NCI-H526 treated with DMSO at 0.1 percent for 48 hours (cell line): ENCODE measurements around the gene BAD.

Experiments
- DNase-seq: peaks from one replicate; lab custom pipeline; 2025; lab: John Stamatoyannopoulos, UW

Gene BAD

DNA sequence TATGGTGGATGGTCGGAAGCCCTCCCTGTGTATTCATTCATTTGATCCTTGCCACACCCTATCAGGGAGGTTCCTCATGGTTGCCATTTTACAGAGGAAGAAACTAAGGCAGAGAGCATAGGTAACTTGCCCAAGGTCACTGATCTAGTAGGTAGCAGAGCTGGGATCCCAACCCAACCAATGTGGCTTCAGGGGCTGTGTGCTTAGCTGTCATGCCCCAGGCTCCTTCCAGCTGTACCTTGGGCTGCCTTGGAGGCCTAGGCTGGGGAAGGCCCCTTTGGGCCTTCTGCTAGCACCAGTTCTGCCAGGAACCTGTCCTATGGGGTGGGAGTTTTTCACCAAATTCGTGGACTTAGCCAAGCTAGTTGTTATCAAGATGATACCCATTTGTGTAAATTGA is 8.6 kb downstream of the BAD start:
- no peak for DNase-seq

DNA sequence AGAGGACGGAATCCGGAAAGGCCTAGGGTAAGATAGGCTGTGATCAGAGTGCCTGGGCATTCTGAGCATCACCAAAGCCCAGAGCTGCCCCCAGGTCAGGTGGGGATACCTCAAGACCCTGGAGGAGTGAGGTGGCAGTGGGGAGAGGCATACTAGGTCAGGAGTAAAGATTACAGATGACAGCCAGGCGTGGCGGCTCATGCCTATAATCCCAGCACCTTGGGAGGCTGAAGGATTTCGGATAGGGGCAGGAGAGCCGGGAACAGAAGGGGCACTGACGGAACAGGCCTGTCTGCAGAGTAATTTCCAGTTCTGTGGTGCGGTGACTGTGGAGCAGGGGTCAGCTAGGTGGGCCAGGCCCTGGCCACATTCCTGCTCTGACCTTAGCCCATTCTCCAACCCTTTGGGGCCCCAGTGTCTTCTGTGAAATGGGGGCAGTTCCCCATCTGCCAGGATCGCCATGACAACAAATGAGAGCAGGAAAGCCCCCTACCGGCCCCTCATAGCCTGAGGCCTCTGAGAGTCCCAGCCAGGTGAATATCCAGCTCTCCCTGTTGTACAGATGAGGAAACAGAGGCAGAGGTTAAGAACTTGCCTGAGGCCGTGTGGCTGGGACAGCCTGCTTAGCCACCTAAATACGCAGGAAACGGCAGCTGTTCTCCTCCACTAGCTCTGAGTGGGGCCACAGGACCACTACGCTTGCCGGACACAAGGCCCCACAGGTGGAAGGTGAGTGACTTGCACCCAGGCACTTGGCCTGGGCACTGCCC is 9.2 kb downstream of the BAD start:
- DNase-seq = no peak

DNA sequence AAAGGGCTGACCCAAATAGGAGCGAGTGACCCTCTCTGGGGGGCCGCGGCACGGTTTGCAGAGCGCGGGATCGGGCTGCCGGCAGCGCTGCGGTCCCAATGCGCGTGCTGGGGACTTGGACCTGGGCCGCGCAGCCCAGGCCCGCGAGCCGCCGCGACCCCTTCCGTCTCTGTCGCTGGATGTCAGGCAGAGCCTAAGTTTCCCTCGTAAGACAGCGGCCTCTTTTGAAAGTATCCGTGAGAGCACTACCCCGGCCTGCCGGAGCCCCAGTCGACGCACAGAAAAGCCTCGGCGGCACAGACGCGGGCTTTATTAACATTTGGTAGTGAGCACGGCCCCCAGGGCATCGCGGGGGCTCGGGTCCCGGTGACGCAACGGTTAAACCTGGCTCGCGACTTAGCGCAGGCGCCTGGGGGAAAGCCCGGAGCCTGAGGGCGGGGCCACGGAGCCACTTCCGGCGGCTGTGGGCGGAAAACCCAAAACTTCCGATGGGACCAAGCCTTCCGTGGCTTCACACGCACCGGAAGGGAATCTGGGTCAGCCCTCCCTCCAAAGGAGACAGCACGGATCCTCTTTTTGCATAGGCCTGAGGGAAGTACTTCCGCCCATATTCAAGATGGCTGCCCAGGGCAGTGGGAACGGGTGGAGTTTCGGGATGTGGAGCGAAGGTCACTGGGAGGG is 14.8 kb downstream of the BAD start:
- DNase-seq = peak; percentile 99

DNA sequence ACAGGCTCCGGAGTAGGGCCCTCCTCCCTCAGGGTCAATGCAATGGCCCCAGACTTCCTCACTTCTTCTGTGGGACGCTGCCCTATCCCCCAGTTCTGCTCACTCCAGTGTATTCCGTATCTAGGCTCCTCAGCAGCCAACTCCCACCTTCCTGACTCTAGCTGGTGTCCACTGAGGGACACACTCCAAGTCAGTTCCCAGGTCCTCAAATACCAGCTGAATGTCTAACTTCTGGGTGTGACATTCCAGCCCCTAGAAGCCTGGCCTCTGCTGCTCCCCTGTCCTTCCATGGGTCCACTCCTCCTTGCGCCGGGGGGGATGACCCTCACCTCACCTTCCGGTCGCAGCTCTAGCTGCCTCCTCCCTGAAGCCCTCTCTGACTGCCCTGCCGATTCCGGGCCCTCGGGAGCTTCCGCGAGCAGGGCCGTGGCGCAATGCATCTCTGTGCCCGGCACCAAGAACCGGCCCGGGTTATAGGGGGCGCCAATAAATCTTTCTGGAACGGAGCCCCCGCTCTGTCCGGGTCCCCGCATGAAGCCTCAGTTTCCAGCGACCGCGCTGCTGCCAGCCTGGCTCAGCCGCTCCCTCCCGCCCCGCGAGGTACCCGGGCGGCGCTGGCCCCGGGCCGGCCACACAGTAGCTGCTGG is 15.4 kb downstream of the BAD start:
- no peak for DNase-seq

DNA sequence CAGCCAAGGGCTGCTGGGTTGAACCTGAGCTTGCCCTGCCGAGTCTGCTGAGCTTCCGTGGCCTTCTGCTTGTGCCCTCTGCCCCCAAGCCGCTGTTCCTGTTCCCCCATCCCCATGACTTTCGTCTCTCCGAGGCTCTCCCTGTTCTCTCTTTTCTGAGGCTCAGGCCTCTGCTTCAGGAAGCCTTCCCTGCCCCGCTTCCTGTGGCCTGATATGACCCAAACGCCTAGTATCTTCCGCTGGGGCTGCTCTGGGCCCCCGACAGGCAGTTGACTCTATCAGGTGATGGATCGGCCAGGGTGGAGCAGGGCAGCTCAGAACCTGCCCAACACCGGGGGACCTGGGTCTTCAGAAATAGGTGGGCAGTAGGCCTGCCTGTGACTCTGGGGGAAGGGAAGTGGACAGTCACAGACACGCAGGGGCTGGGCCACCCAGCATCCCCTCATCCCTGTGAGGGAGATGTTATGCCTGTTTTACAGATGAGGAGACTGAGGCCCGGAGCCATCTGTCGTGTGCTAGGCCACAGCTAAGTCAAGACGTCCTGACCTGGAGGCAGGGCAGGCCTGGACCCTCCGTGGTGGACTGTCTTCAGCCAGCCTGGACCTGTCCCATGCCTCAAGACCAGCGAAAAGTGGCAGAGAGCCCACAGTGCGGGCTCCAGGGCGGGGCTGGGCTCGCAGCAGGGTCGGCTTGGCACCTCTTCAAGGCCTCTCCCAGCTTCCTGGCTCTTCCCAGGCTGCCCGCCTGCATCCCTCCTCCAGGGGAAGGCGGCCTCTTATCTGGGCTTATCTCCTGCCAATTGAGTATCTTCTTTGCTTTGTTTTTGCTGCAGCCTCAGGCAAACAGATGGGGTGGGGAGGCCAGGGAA is 16.2 kb downstream of the BAD start:
- no peak for DNase-seq

DNA sequence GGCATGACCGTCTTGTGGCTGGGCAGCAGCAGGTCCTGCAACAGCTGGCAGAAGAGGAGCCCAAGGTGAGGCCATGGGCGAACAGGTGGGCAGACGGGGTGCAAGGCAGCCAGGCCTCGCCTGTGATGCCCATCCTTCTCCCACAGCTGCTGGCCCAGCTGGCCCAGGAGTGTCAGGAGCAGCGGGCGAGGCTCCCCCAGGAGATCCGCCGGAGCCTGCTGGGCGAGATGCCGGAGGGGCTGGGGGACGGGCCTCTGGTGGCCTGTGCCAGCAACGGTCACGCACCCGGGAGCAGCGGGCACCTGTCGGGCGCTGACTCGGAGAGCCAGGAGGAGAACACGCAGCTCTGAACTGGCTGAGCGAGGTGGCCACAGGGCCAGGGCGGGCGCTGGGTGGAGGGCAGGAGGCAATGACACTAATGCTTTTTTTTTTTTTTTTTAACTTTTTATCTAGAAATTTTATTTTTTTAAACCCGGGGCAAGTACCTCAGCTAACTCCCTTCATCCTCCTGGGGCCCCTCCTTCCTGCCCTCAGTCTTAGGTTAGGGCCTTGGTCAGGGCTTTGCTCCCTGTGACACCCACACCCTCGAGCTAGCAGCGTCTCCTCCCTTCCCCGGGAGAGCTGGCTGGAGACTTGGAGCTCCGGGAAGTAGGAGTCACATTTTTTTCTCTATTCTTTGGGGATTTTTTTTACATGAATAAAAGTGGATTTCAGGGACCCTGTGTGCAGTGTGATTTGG is 17.1 kb downstream of the BAD start:
- DNase-seq = no peak

DNA sequence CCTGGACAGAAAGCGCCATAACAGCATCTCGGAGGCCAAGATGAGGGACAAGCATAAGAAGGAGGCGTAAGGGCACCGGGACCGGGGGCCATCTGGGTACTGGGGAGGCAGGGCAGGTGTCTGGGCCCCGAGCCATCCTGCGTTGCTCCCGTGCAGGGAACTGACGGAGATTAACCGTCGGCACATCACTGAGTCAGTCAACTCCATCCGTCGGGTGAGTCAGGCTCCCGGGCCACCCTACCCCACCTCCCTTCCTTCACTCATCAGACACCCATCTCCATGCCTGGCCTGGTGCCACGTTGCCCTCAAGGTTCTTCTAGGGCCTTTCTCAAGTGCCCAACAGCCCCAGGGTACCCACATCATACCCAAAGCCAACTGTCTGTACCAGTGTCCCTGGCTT is 18.1 kb downstream of the BAD start:
- DNase-seq = no peak

DNA sequence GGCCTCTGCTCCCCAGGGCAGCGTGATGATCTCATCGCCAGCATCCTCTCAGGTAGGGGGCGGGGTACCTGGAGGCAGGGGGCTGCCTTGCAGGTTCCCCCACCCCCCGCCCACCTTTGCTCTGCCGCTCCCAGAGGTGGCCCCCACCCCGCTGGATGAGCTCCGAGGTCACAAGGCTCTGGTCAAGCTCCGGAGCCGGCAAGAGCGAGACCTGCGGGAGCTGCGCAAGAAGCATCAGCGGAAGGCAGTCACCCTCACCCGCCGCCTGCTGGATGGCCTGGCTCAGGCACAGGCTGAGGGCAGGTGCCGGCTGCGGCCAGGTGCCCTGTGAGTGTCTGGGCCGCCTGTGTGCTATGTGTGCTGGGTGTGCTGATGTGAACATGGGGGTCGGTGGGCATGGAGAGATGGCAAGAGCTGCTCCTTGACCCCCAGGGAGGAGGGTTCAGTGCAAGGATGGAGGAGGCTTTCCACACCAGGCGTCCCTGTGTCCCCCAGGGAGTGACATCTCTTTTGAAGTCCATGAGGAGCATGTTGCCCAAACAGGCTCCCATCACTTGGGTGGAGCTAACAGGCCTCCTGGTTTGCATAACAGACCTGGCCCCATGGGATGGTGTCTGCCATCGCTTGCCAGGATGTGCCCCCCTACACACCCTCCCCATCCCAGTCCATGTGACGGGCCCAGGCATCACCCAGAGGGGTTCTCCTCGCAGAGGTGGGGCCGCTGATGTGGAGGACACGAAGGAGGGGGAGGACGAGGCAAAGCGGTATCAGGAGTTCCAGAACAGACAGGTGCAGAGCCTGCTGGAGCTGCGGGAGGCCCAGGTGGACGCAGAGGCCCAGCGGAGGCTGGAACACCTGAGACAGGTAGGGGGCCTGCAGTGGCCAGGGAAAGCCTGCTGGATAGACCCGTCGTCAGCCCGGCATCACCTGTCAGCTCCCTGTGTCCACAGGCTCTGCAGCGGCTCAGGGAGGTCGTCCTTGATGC is 19.0 kb downstream of the BAD start:
- peak; percentile 94 for DNase-seq

DNA sequence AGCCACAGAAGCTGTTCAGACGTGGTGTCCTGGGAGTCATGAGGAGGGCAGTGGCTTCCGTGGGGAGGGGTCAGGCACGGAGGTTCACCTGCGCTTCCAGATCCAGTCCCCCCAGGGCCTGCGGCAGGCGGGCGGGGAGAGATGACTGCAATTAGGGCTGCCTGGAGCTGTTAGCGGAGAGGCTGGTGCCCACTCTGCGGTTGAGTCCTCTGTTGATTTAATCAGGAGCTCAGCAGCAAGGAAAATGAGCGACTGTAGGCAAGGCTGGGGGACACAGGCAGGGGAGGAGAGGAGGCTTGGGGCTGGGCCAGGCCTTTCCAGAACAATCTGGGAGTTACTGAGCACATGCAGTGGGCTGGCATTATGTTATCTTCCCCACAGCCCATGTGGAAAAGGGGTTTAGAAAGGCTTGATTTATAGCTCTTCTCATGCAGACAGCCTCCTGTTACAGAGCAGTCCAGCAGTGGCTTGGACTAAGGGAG is 20.1 kb downstream of the BAD start:
- DNase-seq = peak; percentile 77

DNA sequence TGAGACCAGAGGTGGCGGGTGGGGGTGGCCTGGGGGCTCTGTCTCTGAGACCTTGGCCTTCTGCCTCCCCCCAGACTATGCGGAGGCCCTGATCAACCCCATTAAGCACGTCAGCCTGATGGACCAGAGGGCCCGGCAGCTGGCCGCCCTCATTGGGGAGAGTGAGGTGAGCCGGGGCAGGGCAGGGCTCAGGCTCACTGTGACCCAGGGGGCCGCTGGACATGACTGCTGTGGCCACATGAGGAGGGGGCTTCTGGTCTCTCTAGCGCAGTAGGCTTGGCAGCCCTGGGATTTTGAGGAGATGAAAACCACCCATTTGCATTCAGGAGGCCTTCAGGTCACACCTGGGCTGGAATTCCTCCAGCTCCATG is 20.5 kb downstream of the BAD start:
- DNase-seq = no peak

DNA sequence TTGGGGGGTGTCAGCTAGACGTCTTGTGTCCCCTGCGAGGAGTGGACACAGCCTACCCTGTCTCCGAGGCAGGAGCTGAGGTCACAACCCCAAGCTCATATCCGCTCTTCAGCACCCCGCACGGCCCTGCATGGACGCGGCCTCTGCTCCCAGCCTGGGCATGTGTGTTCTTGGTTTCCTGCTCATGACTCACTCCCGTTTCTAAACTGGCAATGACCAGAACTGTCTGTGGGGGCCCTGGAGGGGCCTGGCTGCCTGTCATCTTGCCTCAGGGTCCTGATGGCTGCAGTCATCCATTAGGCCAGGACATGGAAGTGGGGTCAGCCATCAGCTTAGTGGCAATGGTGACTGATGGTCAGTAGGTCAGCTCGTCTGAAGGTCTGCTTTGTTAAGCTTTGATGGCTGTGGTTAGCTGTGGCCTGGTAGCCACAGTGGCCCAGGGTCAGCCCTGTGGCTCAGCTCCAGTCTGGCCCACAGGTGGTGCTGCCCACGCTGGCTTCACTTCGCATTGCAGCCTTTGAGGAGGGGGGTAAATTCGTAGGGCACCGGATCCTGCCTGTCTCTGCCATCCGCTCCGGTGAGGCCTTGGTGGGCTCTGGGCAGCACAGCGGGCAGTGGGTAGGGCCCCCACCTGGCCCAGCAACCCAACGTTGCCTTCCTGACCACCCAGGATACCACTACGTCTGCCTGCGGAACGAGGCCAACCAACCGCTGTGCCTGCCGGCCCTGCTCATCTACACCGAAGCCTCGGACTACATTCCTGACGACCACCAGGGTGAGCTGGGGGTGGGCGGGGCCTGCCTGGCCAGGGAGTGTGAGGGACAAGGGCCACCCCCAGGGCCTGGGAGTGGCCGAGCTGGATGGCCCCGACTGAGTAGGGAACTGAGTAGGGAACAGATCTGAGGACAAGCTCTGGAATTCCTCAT is 21.2 kb downstream of the BAD start:
- no peak for DNase-seq

DNA sequence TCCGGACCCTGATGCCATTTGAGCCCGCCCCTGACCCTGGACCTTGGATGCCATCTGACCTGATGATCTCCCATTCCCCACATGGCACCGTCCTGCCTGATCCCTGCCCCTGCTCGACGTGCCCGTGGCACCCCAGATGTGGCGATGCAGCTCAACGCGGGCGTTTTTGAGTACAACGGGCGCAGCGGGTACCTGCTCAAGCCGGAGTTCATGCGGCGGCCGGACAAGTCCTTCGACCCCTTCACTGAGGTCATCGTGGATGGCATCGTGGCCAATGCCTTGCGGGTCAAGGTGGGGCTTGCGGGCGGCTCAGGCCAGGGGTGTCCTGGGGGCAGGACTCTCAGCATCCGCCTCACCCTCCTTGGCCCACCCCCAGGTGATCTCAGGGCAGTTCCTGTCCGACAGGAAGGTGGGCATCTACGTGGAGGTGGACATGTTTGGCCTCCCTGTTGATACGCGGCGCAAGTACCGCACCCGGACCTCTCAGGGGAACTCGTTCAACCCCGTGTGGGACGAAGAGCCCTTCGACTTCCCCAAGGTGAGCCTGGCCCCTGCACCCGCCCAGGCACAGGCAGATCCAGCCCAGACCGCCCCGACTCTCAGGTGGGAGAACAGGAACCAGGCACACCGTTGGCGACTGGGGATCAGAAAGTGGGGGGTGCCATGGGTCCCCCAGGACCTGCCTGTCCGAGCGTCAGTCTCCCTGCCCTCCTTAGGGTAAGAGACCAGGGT is 22.0 kb downstream of the BAD start:
- no peak for DNase-seq

DNA sequence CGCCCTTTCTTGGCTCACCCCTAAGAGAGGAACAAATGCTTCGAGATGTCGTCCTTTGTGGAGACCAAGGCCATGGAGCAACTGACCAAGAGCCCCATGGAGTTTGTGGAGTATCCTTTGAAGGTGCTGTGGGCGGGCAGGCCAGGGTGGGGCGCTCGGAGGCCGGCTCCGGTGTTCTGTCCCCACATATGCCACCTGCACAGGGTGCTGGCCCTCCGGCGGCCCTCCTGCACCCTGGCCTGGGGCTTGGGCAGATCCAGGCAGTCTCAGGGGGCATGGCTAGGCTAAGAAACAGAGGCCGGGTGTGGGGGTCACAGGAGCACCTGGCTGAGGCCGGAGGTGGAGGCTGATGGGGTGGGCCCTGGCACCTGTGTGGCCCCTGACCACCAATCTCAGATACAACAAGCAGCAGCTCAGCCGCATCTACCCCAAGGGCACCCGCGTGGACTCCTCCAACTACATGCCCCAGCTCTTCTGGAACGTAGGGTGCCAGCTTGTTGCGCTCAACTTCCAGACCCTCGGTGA is 22.8 kb downstream of the BAD start:
- DNase-seq = no peak

DNA sequence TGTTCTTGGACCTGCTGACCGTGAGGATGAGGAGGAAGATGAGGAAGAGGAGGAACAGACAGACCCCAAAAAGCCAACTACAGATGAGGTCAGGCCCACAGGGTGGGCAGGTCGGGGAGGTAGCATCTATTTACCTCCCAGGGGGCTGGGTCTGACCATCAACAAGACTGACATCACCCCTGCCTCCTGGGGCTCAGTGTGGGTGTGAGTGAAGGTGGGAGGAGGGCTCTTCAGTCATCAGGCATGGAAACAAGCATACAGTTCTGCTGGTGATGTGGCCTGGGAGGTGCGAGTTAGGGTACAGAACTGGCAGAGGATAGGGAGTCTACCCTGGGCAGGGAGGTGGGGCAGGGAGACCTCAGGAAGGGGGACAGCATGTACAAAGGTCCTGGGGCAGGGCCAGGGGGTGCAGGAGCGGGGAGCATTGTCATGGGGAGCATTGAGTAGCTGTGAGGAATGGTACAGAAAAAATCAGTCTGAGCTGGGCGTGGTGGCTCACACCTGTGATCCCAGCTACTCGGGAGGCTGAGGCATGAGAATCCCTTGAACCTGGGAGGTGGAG is 24.2 kb downstream of the BAD start:
- DNase-seq = no peak

DNA sequence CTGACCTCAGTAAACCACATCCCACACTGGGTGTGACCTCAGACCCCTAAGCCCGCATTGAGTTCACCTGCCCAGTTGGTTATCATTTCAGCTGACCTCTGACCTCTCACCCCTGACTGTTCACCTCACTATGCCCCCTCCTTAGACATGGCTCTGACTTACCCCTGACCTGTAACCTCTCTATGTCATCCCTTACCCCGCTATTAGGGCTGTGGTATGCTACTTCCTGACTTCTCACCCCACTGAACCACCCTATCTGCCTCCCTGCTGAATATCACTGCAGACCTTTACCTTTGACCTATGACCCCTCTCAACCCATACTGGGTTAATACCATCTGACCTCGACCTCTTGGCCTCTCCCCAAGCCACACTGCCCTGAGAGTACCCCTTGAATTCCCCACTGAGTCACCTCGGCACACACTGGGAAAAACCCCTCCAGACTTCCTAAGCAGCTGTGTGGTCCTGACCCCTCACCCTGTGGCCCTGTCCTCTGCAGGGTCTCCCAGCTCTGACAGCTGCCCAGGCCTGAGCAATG is 24.9 kb downstream of the BAD start:
- DNase-seq = no peak

DNA sequence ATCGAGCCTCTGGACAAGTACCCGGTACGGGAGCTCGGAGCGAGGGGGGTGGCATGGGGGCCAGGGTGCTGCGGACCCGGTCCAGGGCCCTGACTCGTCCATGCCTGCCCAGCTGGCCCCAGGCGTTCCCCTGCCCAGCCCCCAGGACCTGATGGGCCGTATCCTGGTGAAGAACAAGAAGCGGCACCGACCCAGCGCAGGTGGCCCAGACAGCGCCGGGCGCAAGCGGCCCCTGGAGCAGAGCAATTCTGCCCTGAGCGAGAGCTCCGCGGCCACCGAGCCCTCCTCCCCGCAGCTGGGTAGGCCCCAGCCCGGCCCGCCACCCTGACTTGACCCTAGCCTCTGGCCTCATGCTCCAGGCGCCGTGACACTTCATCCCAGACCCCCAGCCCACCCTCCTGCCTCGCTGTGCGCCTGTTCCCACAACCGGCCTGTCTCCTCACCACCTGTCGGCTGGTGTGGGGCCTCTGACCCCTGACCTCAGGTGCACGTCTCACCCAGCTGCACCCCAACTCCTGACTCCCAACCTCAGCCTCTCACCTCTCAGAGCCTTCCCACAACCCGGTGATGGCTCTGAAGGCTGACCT is 25.4 kb downstream of the BAD start:
- no peak for DNase-seq

DNA sequence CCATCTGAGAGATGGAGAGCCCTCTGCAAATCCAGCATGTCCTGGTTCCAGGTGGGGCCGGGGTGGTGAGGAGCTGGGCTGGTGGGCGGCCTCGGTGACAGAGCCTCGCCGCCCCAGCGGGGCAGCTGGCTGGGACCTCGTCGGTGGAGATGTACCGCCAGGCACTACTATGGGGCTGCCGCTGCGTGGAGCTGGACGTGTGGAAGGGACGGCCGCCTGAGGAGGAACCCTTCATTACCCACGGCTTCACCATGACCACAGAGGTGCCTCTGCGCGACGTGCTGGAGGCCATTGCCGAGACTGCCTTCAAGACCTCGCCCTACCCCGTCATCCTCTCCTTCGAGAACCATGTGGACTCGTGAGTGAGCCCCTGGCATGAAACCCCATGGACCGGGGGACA is 26.1 kb downstream of the BAD start:
- no peak for DNase-seq
